ENCODE data around the gene EPO.
"Not testable (repeated sequence)": the region's sequence is repeated elsewhere in the genome, so short reads cannot be mapped to it uniquely, and the experiment has no call there.

EPO gene

GRCh38 chr7:100705320-100705752 is 14.9 kb upstream of the EPO start:
- DNase-seq (ENCODE audit: low read depth in 2 of 2): peak; percentile 61 to 80

- DNase-seq (ENCODE audit: low read depth in 2 of 2): peak; percentile 97 to 98
Observed at GRCh38 chr7:100705753-100706671, 14.3 kb upstream of the EPO start, which contains the start of gene POP7. Gene POP7, plus strand, starts transcription at chr7:100706121. Its CDS starts 710 bp downstream, at chr7:100706831.

- no peak for DNase-seq (ENCODE audit: low read depth in 2 of 2)
Observed at GRCh38 chr7:100706672-100707311, 13.5 kb upstream of the EPO start.

- no peak for DNase-seq (ENCODE audit: low read depth in 2 of 2)
Observed at GRCh38 chr7:100708395-100708794, 11.9 kb upstream of the EPO start.

GRCh38 chr7:100710452-100710851 is 9.8 kb upstream of the EPO start:
- no peak for DNase-seq (ENCODE audit: low read depth in 2 of 2)

- DNase-seq (ENCODE audit: low read depth in 2 of 2): no peak
Observed at GRCh38 chr7:100711369-100711768, 8.9 kb upstream of the EPO start.

GRCh38 chr7:100714725-100715124 is 5.5 kb upstream of the EPO start:
- no peak for DNase-seq (ENCODE audit: low read depth in 2 of 2)

GRCh38 chr7:100717073-100717472 is 3.2 kb upstream of the EPO start:
- not testable (repeated sequence) for DNase-seq (ENCODE audit: low read depth in 2 of 2)

- DNase-seq (ENCODE audit: low read depth in 2 of 2): no peak
Observed at GRCh38 chr7:100719523-100720278, 567 bp upstream of the EPO start.

- no peak for DNase-seq (ENCODE audit: low read depth in 2 of 2)
Observed at GRCh38 chr7:100720671-100721504, 620 bp downstream of the EPO start.

GRCh38 chr7:100721505-100721812 is 1.2 kb downstream of the EPO start:
- no peak for DNase-seq (ENCODE audit: low read depth in 2 of 2)

GRCh38 chr7:100722480-100723212 is 2.4 kb downstream of the EPO start:
- DNase-seq (ENCODE audit: low read depth in 2 of 2): no peak

GRCh38 chr7:100723732-100724275 is 3.5 kb downstream of the EPO start:
- DNase-seq (ENCODE audit: low read depth in 2 of 2): no peak

GRCh38 chr7:100724364-100724763 is 4.1 kb downstream of the EPO start:
- not testable (repeated sequence) for DNase-seq (ENCODE audit: low read depth in 2 of 2)

- DNase-seq (ENCODE audit: low read depth in 2 of 2): no peak
Observed at GRCh38 chr7:100726996-100727761, 6.9 kb downstream of the EPO start.

- no peak for DNase-seq (ENCODE audit: low read depth in 2 of 2)
Observed at GRCh38 chr7:100728196-100728595, 7.9 kb downstream of the EPO start.

GRCh38 chr7:100730136-100730800 is 10.0 kb downstream of the EPO start:
- no peak for DNase-seq (ENCODE audit: low read depth in 2 of 2)

- DNase-seq (ENCODE audit: low read depth in 2 of 2): no peak
Observed at GRCh38 chr7:100731937-100732636, 11.8 kb downstream of the EPO start.
